AG10803 (cell line): Measurements from ENCODE around the gene INKA1.

Experiments
- DNase-seq: peaks from one replicate; pipeline ENCODE4 v3.0.0; 2010; ENCODE audit warnings: low read depth
- H3K4me3 ChIP-seq: 2 replicates; pipeline ENCODE4 v1.5.1; 2011; ENCODE audit warnings: mild to moderate bottlenecking, low read length, control low read depth
- TF ChIP-seq, protein P1 (sequence below): conservative IDR thresholded peaks from 2 replicates; pipeline ENCODE4 v1.5.1; 2011; ENCODE audit warnings: mild to moderate bottlenecking, low read length, control low read depth, inconsistent platforms

INKA1 gene

DNA sequence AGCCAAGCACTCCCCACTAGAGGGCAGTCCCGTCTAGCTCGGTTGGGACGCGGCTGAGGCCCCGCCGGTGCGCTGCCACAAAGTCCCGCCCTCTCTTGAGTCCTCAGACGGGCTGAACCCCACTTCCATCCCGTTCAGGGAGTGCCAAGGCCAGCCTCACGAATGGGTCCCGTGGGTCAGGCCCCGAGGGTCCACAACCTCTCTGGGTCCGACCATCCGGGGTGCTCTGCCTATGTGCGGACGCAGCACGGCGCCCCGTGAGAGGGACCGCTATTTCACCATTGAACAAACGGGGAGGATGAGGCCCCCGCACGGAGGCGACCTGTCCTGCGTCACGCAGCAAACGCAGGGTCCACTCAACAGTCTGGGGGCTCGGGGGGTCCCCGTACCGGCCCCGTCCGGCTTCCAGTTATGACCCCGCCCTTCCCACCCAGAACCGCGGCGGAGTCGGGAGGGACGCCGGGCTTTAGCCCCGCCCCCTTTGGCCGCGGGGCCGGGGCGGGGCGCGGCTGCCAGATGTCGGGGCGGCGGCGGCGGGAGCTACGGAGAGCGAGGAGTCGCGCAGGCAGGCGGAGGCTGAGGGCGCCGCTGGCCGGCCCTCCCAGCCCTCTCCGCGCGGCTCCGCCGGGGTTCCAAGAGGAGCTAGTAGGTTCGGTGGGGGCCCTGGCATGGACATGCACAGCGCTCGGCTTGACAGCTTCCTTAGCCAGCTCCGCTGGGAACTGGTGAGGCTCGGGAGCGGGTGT, at the start of gene INKA1:
TSS of gene INKA1 (plus strand) at position 543 of the 746 bp plus-strand sequence. CDS start at position 675, 132 bp downstream.
- TF ChIP-seq, protein P1, sequence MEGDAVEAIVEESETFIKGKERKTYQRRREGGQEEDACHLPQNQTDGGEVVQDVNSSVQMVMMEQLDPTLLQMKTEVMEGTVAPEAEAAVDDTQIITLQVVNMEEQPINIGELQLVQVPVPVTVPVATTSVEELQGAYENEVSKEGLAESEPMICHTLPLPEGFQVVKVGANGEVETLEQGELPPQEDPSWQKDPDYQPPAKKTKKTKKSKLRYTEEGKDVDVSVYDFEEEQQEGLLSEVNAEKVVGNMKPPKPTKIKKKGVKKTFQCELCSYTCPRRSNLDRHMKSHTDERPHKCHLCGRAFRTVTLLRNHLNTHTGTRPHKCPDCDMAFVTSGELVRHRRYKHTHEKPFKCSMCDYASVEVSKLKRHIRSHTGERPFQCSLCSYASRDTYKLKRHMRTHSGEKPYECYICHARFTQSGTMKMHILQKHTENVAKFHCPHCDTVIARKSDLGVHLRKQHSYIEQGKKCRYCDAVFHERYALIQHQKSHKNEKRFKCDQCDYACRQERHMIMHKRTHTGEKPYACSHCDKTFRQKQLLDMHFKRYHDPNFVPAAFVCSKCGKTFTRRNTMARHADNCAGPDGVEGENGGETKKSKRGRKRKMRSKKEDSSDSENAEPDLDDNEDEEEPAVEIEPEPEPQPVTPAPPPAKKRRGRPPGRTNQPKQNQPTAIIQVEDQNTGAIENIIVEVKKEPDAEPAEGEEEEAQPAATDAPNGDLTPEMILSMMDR = peak; percentile 77
- peak; percentile 79 for DNase-seq
- H3K4me3 ChIP-seq = peak within 1 kb of the TSS; percentile 95

- TF ChIP-seq, protein P1 = no peak
- no peak for DNase-seq
- H3K4me3 ChIP-seq = no peak overlapping the region
These were observed 48.5 kb upstream of the INKA1 start for GRCh38 chr3:49754536-49754935.

GRCh38 chr3:49756036-49756435, 47.0 kb upstream of the INKA1 start:
- DNase-seq = no peak
- TF ChIP-seq, protein P1 = no peak
- H3K4me3 ChIP-seq = no peak overlapping the region

DNA sequence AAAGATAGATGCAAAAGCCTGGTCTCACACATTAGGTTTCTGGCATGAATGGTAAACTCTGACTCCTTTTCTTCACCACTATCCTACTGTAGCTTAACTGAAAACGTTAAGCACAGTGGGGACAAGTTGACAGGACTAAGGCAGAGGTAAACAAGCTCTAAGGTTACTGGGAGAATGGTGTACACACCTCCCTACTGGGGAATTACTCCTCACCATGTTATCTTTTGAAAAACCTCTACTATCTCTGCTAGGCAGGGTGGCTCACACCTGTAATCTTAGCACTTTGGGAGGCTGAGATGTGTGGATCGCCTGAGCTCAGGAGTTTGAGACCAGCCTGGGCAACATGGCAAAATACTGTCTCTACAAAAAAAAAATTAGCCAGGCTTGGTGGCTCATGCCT, 45.9 kb upstream of the INKA1 start:
- no peak for DNase-seq
- H3K4me3 ChIP-seq = no peak overlapping the region
- TF ChIP-seq, protein P1 = no peak

GRCh38 chr3:49759226-49759625, 43.8 kb upstream of the INKA1 start:
- H3K4me3 ChIP-seq = no peak overlapping the region
- no peak for DNase-seq
- TF ChIP-seq, protein P1 = no peak

DNA sequence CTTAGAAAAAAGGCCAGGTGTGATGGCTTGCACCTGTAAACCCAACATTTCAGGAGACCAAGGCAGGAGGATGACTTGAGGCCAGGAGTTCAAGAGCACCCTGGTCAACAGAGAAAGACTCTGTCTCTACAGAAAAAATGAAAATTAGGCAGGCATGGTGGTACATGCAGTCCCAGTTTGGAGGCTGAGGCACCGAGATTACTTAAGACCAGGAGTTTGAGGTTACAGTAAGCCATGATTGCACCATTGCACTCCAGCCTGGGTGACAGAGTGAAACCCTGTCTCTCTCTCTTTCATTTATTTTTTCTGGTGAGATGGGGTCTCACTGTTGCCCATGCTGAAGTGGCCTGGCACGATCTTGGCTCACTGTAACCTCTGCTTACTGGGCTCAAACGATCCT, 41.4 kb upstream of the INKA1 start:
- H3K4me3 ChIP-seq = no peak overlapping the region
- no peak for DNase-seq
- TF ChIP-seq, protein P1 = no peak

DNA sequence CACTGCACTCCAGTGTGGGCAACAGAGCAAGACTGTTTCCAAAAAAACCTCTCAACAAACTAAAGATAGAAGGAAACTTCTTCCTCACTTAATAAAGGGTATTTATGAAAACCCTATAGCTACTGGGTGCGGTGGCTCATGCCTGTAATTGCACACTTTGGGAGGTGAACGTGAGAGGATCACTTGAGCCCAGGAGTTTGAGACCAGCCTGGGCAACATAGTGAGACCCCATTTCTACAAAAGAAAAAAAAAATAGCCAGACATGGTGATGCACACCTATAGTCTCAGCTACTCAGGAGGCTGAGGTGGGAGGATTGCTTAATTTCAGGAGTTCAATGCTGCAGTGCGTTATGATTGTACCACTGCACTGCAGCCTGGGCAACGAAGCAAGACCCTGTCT, 39.1 kb upstream of the INKA1 start:
- H3K4me3 ChIP-seq = no peak overlapping the region
- TF ChIP-seq, protein P1 = no peak
- no peak for DNase-seq
